Activated CD4-positive, CD25-positive, alpha-beta regulatory T cell (primary cell): ENCODE measurements around the gene HOXA6.

ENCODE experiments used
- DNase-seq, 4 experiments: peaks; one replicate each; lab custom pipeline; 2025; lab: John Stamatoyannopoulos, UW

The HOXA6 gene

GRCh38 chr7:27108390-27109127, 39.0 kb downstream of the HOXA6 start:
- DNase-seq: no peak

- DNase-seq: no peak
Measured at GRCh38 chr7:27107391-27108381, 39.9 kb downstream of the HOXA6 start.

DNA sequence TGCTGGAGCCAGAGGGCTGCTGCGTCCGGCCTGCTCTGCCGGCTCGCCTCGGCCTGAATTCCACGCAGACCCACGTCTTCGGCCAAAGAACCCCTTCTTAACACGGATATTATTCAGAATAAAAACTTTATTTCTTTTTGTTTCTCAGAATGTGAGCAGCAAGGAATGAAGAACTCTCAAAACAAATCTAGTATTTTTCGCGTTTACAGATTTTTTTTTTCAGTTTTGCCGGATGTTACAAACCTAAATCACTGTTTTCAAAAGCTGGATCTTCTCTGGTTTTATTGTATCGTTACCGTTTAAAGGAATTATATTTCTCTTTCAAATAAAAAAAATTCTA, 40.7 kb downstream of the HOXA6 start:
- no peak for DNase-seq

DNA sequence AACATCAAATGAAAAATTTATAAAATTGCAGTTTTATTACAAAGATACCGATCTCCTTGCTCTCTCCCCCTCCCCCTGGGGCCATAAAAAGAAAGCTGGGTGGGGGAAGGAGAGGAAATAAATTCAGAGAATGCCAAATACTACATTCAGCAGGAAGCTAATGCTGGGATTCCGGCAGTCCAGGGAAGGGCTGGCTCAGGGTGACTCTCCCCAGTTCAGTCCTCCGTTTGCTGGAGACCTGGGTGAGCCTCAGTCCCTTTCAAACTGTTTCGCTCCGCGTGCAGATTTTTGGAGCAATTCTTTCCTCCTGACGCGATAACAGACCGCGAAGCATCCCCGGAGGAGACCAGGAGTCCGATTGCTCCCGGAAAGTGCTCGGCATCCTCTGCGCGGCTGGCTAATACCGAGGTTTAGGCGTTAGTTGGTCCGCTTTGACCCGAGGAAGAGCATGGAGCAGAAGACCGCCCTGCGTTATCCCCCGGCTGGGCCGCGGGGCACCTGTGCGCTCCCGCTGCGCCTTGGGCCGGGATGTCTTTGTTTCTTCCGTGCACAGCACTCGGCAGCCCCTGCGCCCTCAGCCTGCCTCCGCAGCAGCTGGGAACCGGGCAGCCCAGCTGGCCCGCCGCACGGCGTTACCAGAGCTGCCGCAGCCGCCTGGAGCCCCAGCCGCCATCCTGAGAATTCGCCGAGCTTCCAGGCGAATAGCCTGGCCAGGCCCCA, 41.2 kb downstream of the HOXA6 start:
- no peak for DNase-seq

DNA sequence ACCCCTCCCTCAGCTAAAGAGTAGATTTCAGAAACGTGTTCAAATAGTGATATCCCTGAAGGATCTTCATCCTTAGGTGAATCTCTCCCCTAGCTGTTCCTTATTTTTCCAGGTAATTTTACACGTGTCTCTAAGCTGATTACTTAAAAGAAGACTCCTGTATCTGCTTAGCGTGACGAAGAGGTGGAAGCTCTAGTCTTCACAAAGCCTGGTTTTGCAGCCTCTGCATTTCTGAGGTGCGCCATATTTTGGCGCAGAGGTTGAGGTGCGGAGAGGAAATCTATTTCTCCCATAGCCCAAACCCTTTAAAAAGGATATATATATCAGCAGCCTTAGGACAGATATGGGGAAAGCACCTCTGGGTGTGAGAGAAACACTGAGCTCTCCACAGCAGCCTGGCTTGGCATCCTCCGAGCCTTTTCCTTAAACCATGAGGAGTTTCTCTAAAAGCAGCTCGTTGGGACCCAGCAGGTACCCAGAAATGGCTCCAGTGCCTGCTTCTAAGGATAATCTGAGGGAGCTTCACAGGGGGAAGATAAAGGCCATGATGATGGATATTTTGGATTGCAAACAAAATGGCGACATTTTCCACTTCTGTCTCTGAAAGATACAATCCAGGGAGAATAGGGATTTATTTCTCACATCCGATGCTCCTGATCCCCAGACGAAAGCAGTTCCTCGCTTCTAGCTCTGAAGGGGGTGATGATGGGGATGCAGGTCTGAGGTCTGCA, 42.1 kb downstream of the HOXA6 start:
- no peak for DNase-seq

DNA sequence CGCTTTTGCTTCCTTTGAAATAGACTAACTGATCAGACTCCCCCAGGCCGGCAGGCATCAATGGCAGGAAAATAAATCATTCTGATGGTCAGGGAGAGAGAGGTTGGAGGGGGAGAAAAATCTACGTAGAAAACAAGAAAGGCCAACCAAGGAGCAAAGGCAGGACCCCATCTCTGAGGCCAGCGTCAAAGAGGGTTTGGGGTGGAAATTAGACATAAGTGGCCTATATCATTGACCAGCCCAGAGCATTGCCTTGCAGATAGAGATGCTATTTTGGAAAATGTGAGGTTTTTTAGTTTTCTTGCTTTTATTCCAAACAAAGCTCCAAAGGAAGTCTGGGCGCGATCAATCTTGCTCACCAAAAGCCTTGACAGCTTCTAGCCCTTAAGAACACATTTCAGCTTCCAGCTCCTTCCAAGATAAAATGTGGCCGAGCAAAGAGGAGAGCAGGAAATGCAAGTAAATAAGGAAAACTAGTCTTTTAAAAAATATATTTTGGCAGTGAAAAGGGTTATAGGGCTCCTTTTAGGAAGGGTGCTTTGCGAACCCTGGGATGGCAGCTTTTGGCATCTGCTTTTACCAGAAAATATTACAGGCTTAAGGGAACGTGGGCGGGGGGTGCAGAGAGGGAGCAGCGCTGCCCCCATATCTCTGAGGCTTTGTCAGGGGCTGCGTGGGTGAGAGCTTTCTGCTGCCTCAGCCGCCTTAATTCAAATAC, 43.1 kb downstream of the HOXA6 start:
- no peak for DNase-seq

- DNase-seq: no peak
Measured at GRCh38 chr7:27103489-27104226, 43.9 kb downstream of the HOXA6 start.

- DNase-seq: no peak
Measured at GRCh38 chr7:27102581-27103442, 44.8 kb downstream of the HOXA6 start, which contains the start of gene HOXA2. Gene HOXA2 (minus strand): TSS chr7:27102683. CDS start chr7:27102500, 183 bp downstream.

GRCh38 chr7:27101957-27102580, 45.5 kb downstream of the HOXA6 start:
- no peak for DNase-seq

DNA sequence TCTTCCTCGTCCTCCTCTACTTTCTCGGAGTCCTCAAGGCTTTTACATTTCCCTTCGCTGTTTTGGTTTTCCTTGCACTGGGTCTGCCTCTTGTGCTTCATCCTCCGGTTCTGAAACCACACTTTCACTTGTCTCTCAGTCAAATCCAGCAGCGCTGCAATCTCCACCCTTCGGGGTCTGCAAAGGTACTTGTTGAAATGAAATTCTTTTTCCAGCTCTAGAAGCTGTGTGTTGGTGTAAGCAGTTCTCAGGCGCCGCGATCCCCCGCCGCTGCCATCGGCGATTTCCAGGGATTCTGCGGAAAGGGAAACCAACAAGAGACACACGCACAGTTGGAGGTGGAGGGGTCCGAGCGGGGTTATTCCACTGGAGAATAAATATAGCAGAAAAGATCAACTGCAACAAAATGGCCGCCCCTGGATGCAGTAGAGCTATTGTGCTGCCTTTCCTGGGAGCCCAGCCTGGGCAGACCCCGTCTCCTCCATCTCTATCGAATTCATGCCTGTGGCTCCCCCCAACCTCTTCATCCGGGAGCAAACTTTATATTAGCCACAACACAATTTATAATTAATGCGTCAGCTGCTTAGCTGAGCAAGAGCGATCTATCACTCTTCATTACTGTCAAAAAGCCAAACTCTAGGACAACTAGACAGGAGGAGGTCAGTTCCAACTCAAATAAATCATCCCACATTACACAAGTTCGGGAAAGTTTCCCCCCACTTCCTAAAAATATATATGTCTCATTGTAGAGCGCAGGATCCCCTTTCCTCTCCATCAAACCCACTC, 46.2 kb downstream of the HOXA6 start:
- no peak for DNase-seq

DNA sequence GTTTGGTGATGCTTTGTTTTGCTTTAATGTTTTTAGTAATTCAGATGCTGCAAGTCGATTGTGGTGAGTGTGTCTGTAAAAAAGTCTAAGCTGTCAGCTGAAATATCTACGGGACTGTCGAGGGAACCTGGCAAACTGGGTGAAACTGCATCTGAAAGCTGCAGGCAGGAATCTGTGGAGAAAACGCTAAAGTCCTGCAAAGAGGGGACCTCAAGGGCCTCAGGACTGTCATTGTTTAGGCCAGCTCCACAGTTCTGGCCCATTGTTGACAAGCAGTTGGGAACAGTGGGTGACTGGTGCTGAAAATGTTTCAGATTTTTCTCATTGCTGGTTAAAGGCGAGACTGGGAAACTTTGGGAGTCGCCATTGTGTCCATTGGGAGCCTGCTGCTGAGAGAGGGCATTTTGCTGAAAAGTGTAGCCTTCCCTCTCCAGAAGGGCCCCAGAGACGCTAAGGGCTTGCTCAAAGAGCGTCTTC, 46.8 kb downstream of the HOXA6 start:
- no peak for DNase-seq

GRCh38 chr7:27099453-27100370, 47.9 kb downstream of the HOXA6 start:
- no peak for DNase-seq

DNA sequence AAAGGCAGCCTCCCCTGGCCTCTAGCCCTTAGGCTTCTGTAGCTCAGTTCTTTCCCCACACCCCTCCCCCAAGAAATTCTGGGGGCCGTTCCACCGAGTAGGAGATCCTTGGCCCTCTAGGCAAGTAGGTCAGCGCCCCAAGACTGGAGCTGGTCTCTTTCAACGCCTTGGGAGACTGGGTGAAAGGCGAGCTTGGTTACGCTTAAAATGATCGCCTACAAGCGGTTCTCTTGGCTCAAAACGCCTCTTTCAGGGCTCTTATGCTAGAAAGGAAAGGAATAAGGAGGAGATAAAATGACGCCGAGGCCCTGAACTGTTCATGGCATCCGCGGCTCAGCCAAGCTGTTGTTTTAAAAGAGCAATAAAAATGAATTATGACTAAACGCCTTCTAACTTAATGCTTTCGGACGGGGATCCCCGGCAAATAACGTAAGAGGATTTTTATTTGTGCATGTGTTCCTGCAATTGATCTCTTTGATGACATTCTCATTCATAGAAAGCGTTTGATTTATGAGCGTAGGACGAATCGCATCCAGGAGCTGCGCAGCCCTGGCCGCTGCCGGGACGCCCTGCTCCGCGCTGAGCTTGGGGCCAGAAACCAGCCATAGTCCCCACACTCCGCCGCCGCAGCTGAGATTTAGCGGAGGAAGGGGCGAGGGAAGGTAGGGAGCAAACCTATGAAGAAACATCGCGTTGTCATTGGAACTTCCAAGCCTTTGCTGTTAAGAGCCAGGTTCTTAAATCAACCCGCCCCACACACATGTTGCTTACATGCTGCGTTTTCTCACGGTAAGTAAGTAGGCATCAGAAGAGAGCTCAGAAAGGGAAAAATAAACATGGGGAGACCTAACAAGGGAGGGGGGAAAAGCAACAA, 48.8 kb downstream of the HOXA6 start:
- no peak for DNase-seq

GRCh38 chr7:27097686-27098577, 49.6 kb downstream of the HOXA6 start:
- DNase-seq: no peak
